ENCODE data around the gene RTKN.
"Not testable (repeated sequence)": the region's sequence is repeated elsewhere in the genome, so short reads cannot be mapped to it uniquely, and the experiment has no call there.

The RTKN gene

DNA sequence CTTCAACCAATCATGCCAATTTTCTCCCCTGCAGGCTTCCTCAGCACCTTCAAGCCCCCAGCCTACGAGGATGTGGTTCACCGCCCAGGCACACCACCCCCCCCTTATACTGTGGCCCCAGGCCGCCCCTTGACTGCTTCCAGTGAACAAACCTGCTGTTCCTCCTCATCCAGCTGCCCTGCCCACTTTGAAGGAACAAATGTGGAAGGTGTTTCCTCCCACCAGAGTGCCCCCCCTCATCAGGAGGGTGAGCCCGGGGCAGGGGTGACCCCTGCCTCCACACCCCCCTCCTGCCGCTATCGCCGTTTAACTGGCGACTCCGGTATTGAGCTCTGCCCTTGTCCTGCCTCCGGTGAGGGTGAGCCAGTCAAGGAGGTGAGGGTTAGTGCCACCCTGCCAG lies 18.4 kb upstream of the RTKN start:
- DNase-seq, result not testable (repeated sequence)

- DNase-seq, result not testable (repeated sequence)
Measured at GRCh38 chr2:74459503-74460118, 17.9 kb upstream of the RTKN start.

- DNase-seq, result no peak
Measured at GRCh38 chr2:74458938-74459363, 17.2 kb upstream of the RTKN start.

DNA sequence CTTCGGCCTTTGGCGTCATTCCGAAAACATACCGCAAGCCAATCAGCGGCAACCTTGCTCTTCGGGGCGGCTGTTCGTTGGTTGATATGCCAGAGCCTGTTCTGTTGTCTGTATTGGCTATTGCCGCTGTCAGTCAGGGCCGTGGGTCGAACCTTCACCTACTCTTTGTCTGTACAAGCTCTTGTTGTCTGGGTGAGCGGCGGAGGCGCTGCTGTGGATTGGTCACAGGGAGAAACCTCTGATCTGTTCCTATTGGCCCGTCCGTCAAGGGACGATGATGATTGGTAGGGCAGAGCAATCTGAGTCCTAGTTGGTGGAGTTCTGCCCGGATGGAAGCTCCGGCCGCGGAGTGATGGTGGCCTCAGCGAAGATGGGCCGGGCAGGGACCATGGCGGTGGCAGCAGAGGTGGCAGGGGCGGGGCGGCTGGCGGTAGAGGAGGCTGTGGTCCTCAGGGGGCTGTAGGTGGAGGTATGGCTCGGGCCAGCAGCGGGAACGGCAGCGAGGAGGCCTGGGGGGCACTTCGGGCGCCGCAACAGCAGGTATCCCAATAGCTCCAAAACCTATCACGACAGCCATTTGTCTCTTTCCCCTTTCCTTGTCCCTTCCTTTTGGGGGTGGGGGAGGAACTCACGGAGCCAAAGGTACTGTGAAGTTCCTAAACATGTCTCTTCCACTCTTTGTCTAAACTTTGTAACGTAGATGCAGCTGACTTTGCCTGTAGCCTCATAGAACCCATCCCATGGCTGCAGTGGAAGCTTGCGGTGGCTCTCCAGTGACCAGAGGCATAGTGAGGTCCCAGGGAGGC lies 16.6 kb upstream of the RTKN start, which contains the start of gene WBP1:
Gene WBP1 (plus strand): TSS at position 307 of the 806 bp plus-strand sequence. CDS start 165 bp downstream, at position 472.
- peak; percentile 100 for DNase-seq

GRCh38 chr2:74457549-74458131 lies 15.9 kb upstream of the RTKN start:
- no peak for DNase-seq

DNA sequence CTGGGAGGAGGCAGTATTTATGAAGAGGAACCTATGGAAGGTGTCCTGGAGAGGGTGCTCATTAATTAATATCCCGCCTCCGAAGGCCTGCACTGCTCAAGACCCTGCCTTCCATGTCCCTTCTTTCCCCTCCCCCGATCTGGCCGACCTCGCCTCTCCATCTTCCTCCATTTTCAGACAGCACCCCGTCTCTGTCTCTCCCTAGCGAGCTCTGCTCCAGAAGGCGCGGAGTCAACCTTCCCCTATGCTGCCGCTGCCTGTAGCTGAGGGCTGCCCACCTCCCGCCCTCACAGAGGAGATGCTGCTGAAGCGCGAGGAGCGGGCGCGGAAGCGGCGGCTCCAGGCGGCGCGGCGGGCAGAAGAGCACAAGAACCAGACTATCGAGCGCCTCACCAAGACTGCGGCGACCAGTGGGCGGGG lies 15.4 kb upstream of the RTKN start:
- DNase-seq, result no peak

- peak; percentile 87 for DNase-seq
Measured at GRCh38 chr2:74454654-74455511, 13.1 kb upstream of the RTKN start, which contains the start of gene INO80B. INO80B (plus strand) TSS chr2:74455087; CDS start chr2:74455117, 30 bp downstream.

DNA sequence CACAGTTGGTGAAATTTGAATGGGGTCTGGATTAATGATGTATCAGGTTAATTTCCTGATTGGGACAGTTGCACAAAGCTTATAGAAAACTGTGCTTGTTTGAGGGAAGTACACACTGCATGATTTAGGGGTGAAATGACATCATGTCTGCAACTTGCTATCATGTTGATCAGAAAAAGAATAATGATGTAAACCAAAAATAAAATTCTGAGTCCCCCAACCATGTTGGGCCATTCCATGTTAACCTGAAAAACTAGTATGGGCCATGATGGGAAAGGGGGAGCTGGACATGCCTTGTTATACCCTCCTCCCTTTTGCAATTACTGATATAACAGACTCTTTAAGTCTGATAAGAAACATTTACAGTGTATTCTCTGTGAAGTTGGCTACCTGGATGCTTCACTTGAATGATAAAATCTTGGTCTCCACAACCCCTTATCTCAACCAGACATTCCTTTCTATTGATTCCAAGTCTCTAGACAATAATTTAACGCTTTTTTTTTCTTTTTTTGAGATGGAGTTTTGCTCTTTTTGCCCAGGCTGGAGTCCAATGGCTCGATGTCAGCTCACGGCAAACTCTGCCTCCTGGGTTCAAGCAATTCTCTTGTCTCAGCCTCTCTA lies 8.9 kb upstream of the RTKN start:
- no peak for DNase-seq

DNA sequence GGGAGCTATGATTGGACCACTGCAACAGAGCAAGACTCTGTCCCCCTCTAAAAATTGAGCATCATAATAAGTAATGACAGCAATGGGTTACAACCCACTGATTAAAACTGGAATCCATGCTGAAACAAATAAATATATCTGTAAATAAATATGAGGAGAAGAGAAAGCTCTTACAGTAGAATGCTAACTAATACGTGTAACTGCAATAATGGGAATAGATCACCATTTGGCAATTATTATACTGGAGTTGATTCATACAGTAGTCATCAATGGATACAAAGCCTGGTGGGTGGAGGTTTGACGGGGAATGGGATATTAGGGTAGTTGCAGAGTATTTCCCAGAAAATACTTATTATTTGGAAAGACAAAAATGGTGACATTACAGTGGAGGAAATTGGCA lies 7.0 kb upstream of the RTKN start:
- DNase-seq, result no peak

GRCh38 chr2:74447230-74447999 lies 5.7 kb upstream of the RTKN start:
- DNase-seq, result no peak

- DNase-seq, result no peak
Measured at GRCh38 chr2:74444498-74445318, 3.0 kb upstream of the RTKN start.

DNA sequence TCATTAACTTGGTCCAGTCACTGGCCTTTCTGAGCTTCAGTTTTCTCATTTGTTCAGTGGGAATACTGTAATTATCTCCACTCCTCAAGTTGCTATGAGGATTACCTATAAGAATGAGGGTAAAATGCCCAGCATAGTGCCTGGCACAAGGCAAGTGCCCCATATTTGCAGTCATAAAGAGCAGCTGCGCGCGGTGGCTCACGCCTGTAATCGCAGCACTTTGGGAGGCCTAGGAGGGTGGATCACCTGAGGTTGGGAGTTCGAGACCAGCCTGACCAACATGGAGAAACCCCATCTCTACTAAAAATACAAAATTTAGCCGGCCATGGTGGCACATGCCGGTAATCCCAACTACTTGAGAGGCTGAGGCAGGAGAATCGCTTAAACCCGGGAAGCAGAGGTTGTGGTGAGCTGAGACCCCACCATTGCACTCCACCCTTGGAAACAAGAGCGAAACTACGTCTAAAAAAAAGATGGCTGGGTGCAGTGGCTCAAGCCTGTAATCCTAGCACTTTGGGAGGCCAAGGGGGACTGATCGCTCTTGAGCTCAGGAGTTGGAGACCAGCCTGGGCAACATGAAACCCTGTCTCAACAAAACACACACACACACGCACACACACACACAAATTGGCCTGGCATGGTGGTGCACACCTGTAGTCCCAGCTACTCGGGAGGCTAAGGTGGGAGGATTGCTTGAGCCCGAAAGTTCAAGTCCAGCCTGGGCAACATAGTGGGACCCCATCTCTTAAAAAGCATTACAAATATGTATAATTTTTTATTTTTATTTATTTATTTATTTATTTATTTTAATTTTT lies 953 bp upstream of the RTKN start:
- not testable (repeated sequence) for DNase-seq

DNA sequence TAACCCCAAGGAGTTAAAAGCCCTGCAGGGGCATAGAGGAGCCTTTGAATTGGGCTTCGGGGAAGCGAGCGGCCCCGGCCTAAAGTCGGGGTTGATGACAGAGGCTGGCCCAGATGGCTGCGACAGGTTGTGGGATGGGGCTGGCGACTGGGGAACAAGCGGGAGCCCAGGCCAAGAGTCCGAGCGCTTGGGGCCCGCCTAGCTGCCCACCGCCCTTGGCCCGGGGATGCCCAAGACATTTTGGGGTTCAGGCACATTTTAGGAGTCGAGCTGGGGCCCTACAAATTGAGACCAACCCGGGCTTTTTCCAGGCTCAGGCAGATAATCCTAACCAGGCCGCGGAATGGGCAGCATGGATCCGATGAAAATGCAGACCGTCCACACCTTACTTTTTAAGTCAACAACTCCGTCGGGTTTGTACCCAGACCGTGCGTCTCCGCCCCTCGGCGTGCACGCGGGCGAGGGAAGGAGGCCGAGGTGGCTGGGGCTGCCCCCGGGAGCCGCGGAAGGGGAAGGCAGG lies 507 bp downstream of the RTKN start:
- DNase-seq, result no peak

- DNase-seq, result no peak
Measured at GRCh38 chr2:74440378-74441169, 1.2 kb downstream of the RTKN start.

DNA sequence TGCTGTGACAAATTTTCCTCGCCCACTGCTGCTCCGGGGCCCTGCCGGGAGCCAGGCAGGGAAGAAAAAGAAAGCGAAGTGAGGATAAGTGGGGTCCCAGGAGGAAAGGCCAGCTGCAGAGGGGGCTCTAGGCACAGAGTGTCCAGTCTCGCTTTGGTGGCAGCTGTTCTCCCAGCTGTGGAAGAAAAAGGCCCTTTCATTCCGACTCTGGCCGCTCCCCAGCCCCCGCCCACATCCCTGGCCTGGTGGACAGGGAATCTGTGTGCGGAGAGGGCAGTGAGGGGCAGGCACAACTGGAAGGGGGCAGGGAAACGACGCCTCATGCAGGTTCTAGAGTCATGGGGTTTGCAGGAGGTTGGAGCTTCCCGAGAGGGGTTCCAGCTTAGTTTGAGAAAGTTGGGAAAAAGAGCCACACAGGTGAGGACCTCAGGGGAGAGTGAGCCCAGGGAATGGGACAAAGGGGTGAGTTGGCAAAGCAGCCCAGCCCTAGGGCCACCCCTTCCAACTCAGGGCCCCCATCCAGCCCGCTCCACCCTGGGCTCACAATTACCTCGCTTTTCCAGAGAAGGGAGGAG lies 1.8 kb downstream of the RTKN start:
- DNase-seq, result no peak

DNA sequence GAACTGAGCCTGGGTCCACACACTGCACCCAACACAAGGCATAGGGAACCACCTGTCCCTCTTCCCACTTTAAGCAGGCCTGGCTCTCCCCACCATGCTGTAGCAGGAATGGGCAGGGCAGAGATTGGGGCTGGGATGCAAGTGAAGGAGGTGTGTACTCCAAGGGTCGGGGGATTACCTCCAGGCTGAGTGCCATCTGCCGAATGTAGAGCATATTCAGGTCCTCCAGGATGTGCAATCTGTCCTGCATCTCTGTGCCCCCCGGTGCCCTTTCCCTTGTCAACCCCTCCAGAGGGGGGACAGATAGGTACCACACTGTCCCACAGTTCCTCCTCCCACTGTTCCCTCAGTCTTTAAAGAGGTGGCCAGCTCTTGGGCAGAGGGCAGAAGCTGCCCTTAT lies 2.4 kb downstream of the RTKN start:
- DNase-seq, result no peak

- no peak for DNase-seq
Measured at GRCh38 chr2:74438248-74438647, 3.5 kb downstream of the RTKN start.

All from NCI-H226 (cell line).